Kidney epithelial cell (primary cell): ENCODE data around the gene ILF2. TPM values are rescaled to one million over a fixed set of nuclear protein-coding genes. Genes with fewer than 3 reads are reported as not detected.
A peak's percentile ranks its signal among the peaks of the same experiment; 100 is the strongest.

Experiments used
- DNase-seq: peaks from one replicate; pipeline ENCODE4 v3.0.0-alpha.2; 2010; ENCODE audit warnings: low read depth
- H3K27me3 ChIP-seq: 2 replicates; pipeline ENCODE4 v1.6.0; 2011; ENCODE audit warnings: low read length; ENCODE audit not compliant: control insufficient read depth, insufficient read depth
- H3K36me3 ChIP-seq: 2 replicates; pipeline ENCODE4 v1.5.1; 2011; ENCODE audit warnings: low read length; ENCODE audit not compliant: control insufficient read depth, insufficient read depth
- H3K4me3 ChIP-seq: 2 replicates; pipeline ENCODE4 v1.5.1; 2011; ENCODE audit warnings: low read depth, mild to moderate bottlenecking, control low read depth, low read length
- CTCF ChIP-seq: IDR thresholded peaks from 2 replicates; pipeline ENCODE4 v1.5.1; 2011; ENCODE audit warnings: mild to moderate bottlenecking, moderate library complexity, low read length, control low read depth, inconsistent platforms; ENCODE audit not compliant: insufficient read depth, poor library complexity, severe bottlenecking
- total RNA-seq: library from RNA; depleted of rRNA; stranded (reverse); fragments of >200 nt; gene quantifications from 2 replicates; pipeline ENCODE4 v1.2.3, GENCODE V29; 2015

The ILF2 gene
- total RNA-seq, 1 donor from 2014 or later = 250 TPM

- no peak for DNase-seq
- Histone ChIP-seq H3K4me3 (no peak overlapping the region), H3K36me3 (no peaks in the 10 kb centered on the region), H3K27me3 (no peaks in the 10 kb centered on the region)
- no peak for TF ChIP-seq CTCF
These were observed 40.8 kb downstream of the ILF2 start for GRCh38 chr1:153629971-153630370.

DNA sequence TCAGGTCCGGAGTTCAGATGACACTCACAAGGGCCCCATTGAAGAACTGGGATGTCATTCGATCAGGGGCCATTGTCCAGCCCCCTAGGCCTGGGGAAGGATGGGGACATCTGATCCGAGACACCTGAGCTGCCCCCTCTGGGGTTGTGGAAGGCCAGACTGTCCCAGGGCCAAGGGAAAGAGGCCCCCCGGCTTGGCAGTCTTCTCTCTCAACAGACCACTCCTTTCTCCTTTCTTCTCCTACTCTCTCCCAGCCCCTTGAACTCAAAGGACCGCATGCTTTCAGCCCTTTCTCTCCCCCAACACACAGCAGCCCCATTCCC, 41.5 kb downstream of the ILF2 start:
- no peak for TF ChIP-seq CTCF
- Histone ChIP-seq H3K4me3 (no peak overlapping the region), H3K36me3 (no peaks in the 10 kb centered on the region), H3K27me3 (no peaks in the 10 kb centered on the region)
- no peak for DNase-seq

GRCh38 chr1:153628638-153629342, 42.0 kb downstream of the ILF2 start:
- no peak for TF ChIP-seq CTCF
- H3K27me3 ChIP-seq = no peaks in the 10 kb centered on the region
- no peak overlapping the region for H3K4me3 ChIP-seq
- no peak for DNase-seq
- no peaks in the 10 kb centered on the region for H3K36me3 ChIP-seq

DNA sequence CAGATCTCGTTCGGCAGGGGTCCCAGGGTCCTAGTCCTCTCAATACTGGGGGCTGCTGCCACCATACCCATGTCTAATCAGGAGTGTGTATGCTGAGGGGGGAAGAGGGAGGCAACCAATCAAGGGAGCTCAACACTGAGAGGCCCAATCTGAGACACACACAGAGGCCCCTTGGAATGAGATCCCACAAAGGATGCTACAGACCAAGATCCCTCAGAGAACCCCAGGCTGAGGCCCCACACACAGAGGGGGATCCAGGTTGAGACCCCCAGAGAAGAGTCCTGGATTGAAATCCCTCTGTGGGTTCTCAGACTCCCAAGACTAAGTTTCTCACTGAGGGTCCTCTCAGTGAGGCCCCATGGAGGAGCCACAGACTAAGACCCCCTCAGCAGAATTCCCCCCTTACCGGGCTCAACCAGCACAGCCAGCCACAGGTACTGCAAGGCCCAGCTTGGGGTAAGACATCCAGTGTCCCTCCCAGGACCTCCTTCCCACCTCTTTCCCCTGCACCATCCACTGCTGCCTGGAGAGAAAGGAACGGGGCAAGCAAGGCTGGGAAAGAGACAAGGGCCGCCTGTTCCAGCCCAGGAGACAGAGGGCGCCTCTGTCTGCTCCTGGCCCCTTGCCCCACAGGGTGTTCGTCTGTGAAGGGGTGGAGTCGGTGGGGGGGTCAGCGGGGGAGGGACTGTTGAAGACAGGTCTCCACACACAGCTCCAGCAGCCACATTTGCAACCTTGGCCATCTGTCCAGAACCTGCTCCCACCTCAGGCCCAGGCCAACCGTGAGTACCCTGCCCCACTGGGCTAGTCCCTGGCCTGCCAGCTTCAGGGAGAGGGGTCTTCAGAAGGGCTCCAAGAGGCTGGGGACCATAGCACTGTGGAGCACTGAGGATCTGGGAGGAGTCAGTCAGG, 42.8 kb downstream of the ILF2 start, which contains the start of gene S100A1:
S100A1 (plus strand) TSS at position 720 of the 912 bp plus-strand sequence. CDS start 2,088 bp downstream, outside the sequence.
- DNase-seq = no peak
- H3K4me3 ChIP-seq = peak within 1 kb of the TSS; percentile 58
- no peaks in the 10 kb centered on the region for H3K36me3 ChIP-seq
- no peak for TF ChIP-seq CTCF
- H3K27me3 ChIP-seq = no peaks in the 10 kb centered on the region

DNA sequence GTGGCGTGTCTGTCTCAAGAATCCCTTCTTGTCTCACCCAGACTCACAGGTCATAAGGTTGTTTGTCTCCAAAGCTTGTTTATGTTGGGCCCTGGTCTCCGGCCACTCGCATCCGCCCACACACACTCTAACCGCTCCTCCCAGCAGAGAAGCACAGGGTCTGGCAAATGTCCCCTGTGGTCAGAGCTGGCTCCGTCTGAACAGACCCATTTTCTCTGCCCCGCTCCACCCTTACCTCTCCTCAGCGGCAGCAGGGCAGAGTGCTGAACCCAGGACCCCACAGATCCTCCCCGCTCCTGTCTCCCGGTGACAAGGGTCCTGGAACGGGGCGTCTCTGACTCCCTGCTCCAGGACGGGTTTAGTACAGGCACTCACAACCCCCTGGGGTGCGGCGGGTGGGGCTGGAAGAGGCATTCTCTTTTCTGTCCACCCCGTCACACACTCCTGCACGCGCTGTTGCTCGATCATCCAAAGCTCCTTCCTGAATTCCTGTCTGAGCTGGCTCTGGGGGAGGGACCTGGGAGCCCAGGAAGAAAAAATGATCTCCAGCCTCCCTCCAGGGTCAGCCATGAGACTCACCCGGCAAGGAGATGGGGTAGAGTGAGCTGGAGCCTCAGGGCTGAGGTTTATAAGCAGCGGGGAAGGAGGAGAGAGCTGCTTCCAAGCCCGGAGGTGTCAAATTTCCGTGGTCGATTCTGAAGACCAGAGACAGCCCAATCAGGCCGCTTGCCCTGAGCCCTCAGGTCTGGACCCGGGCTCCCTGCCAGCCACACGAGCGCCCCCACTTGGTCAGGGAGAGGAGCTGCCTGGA, 43.7 kb downstream of the ILF2 start, which contains the start of gene S100A13:
S100A13 (minus strand) TSS at position 602 of the 811 bp plus-strand sequence. CDS start 1,033 bp downstream, outside the sequence.
- peak within 1 kb of the TSS; percentile 58 for H3K4me3 ChIP-seq
- H3K27me3 ChIP-seq = no peaks in the 10 kb centered on the region
- DNase-seq = peak; percentile 87
- no peaks in the 10 kb centered on the region for H3K36me3 ChIP-seq
- TF ChIP-seq CTCF = peak; percentile 88
